PC-9 (cell line): ENCODE results near the gene ZNF524. TPM values are rescaled to one million over a fixed set of nuclear protein-coding genes. Genes with fewer than 3 reads are reported as not detected.

Experiments used
- BruUV-seq: library from RNA; stranded (reverse); fragments of 400-500 nt; replicated peaks from 2 replicates; lab custom pipeline; 2021; lab: Mats Ljungman, UMichigan
- CTCF ChIA-PET: fragments of 300-600 bp; sonication (Branson Sonifier 250); formaldehyde crosslinking; loops from one replicate; lab custom pipeline; 2022; ENCODE audit warnings: antibody characterized with exemption; lab: Charles Lee
- POLR2A ChIA-PET: fragments of 300-600 bp; sonication (Branson Sonifier 250); formaldehyde crosslinking; loops from one replicate; lab custom pipeline; 2022; ENCODE audit warnings: antibody characterized with exemption; ENCODE audit not compliant: unreplicated experiment; lab: Charles Lee
- DNase-seq, 2 experiments: peaks; one replicate each; pipeline versions ENCODE4 v3.0.0 to v3.0.0-alpha.2; 2015 to 2022; ENCODE audit warnings: mixed read lengths in 1 of 2
- H2AFZ ChIP-seq: fragments of 200-600 bp; sonication (generic); 2 replicates; pipeline ENCODE4 v1.8.1; 2017; ENCODE audit warnings: antibody characterized with exemption
- H3F3A ChIP-seq: fragments of 200-600 bp; sonication (generic); 2 replicates; pipeline ENCODE4 v1.8.1; 2017; ENCODE audit warnings: antibody characterized with exemption, mild to moderate bottlenecking, low read depth; ENCODE audit not compliant: insufficient read depth
- H3K27ac ChIP-seq: fragments of 200-600 bp; sonication (generic); 2 replicates; pipeline ENCODE4 v1.6.1; 2016; ENCODE audit warnings: mixed run types
- H3K27me3 ChIP-seq: fragments of 200-600 bp; sonication (generic); 2 replicates; pipeline ENCODE4 v1.6.1; 2016; ENCODE audit warnings: low read depth, mixed run types; ENCODE audit not compliant: insufficient read depth
- H3K36me3 ChIP-seq: fragments of 200-600 bp; sonication (generic); 2 replicates; pipeline ENCODE4 v1.6.1; 2016; ENCODE audit warnings: low read depth, mixed run types
- H3K4me1 ChIP-seq: fragments of 200-600 bp; sonication (generic); replicated peaks from 2 replicates; pipeline ENCODE4 v1.6.1; 2016; ENCODE audit warnings: mixed run types; ENCODE audit not compliant: insufficient read depth
- H3K4me2 ChIP-seq: fragments of 200-600 bp; sonication (generic); 2 replicates; pipeline ENCODE4 v1.6.1; 2017; ENCODE audit warnings: mixed run types
- H3K4me3 ChIP-seq: fragments of 200-600 bp; sonication (generic); 2 replicates; pipeline ENCODE4 v1.6.1; 2016; ENCODE audit warnings: mixed run types
- H3K79me2 ChIP-seq: fragments of 200-600 bp; sonication (generic); 2 replicates; pipeline ENCODE4 v1.6.1; 2017; ENCODE audit warnings: low read depth, mixed run types
- H3K9me2 ChIP-seq: fragments of 200-600 bp; sonication (generic); 2 replicates; pipeline ENCODE4 v1.8.1; 2017; ENCODE audit warnings: mild to moderate bottlenecking; ENCODE audit not compliant: insufficient read depth
- H3K9me3 ChIP-seq: fragments of 200-600 bp; sonication (generic); 2 replicates; pipeline ENCODE4 v1.8.1; 2016; ENCODE audit warnings: low read depth; ENCODE audit not compliant: insufficient read depth
- H4K20me1 ChIP-seq: fragments of 200-600 bp; sonication (generic); 2 replicates; pipeline ENCODE4 v1.8.1; 2017; ENCODE audit not compliant: insufficient read depth
- EZH2 ChIP-seq: fragments of 200-600 bp; sonication (generic); IDR thresholded peaks from 2 replicates; pipeline ENCODE4 v1.8.0; 2017; ENCODE audit warnings: antibody characterized with exemption, low read depth
- intact Hi-C: fragments of 100-400 bp; cut with micrococcal nuclease; formaldehyde crosslinking; loops from one replicate; pipeline ENCODE4 v1.10.0; 2022; ENCODE audit not compliant: unreplicated experiment
- total RNA-seq: library from RNA; stranded (reverse); gene quantifications from 2 replicates; pipeline ENCODE4 v1.2.3, GENCODE V29; 2021
- TF ChIP-seq, protein P1 (sequence below): fragments of 200-600 bp; sonication (generic); conservative IDR thresholded peaks from 2 replicates; pipeline ENCODE4 v1.6.1; 2017; ENCODE audit warnings: mixed run types, antibody characterized with exemption, mild to moderate bottlenecking, moderate library complexity

Gene ZNF524
- total RNA-seq, 1 experiment from 2014 or later = 30.0 TPM

DNA sequence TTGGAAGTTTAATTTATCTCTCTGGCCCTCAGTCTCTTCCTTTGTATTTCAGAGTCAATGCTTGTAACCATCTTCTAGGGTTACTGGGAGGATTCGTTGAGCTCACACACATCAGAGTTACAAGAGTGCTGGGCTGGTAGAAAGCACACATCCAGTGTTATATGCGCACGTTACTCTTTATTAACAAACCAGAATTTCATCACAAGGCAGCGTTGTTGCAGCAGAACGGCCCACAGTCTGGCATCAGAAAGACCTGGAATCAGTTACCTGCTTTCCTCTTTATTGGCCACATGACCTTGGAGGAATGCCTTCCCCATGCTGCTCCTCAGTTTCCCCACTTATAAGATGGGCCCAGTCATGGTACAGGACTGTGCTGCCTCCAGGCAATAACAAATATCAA is 9.2 kb downstream of the ZNF524 start:
- H3K9me3 ChIP-seq = no peaks in the 10 kb centered on the region
- no peak overlapping the region for H2AFZ ChIP-seq
- peaks cover 50% of the 10 kb centered on the region for H4K20me1 ChIP-seq
- intact Hi-C loops = no loop called here
- peaks cover 40% of the 10 kb centered on the region for H3K79me2 ChIP-seq
- H3K4me3 ChIP-seq = no peak overlapping the region
- peak in 1 of 2 experiments; percentile 20 for DNase-seq
- CTCF ChIA-PET = interaction anchor here (0.6 kb wide), 1 partner anchor 15 kb away, joined by 13 read pairs; the partner anchor contains the start of gene ZNF784
- no peaks in the 10 kb centered on the region for H3K27me3 ChIP-seq
- TF ChIP-seq, protein P1, sequence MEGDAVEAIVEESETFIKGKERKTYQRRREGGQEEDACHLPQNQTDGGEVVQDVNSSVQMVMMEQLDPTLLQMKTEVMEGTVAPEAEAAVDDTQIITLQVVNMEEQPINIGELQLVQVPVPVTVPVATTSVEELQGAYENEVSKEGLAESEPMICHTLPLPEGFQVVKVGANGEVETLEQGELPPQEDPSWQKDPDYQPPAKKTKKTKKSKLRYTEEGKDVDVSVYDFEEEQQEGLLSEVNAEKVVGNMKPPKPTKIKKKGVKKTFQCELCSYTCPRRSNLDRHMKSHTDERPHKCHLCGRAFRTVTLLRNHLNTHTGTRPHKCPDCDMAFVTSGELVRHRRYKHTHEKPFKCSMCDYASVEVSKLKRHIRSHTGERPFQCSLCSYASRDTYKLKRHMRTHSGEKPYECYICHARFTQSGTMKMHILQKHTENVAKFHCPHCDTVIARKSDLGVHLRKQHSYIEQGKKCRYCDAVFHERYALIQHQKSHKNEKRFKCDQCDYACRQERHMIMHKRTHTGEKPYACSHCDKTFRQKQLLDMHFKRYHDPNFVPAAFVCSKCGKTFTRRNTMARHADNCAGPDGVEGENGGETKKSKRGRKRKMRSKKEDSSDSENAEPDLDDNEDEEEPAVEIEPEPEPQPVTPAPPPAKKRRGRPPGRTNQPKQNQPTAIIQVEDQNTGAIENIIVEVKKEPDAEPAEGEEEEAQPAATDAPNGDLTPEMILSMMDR = no peak
- TF ChIP-seq EZH2 = no peak
- no peak overlapping the region for H3K27ac ChIP-seq
- H3K4me1 ChIP-seq = peaks cover 10% of the 10 kb centered on the region
- H3K4me2 ChIP-seq = no peak overlapping the region
- H3K9me2 ChIP-seq = no peaks in the 10 kb centered on the region
- BruUV-seq = no TSS peak
- H3K36me3 ChIP-seq = peaks cover 12% of the 10 kb centered on the region; the same call in 1 of the 2 replicates
- POLR2A ChIA-PET = no interaction called here
- peaks cover 36% of the 10 kb centered on the region for H3F3A ChIP-seq

DNA sequence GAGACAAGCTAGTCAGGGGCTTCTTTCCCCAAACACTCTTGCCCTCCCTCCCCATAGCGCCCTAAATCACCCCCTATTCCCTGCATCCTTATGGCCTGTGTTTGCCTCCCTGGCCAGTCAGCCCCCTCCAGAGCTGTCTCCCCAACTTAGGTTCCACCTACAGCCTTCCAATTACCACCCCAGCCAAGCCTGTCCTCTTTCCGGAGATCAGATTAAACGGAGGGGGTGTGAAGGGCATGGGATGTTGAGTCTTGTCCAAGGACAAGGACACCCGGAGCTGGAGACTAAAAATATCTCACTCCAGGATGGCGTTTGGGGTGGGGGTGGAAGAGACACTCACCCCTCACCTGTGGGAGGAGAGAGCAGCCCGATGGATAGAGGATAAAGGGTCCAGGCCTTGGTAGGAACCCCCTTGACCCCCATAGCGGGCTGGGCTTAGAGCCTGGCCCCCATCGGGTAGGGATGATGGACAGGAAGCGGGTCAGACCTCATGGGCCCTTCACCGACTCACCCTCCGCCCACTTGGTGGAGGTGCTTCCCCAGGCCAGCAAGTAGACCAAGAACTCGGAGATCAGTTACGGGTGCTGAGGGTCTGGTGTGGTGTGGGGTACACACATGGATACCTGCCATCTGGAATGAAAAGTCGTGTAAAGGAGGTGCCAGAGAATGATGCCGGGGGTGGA is 11.4 kb downstream of the ZNF524 start:
- TF ChIP-seq, protein P1 = no peak
- no peak for TF ChIP-seq EZH2
- intact Hi-C loops = no loop called here
- Histone ChIP-seq H3K4me2 (no peak overlapping the region), H3K79me2 (peaks cover 34% of the 10 kb centered on the region), H3K9me2 (no peaks in the 10 kb centered on the region), H3K9me3 (no peaks in the 10 kb centered on the region), H3K27me3 (no peaks in the 10 kb centered on the region), H3K4me1 (peaks cover 6% of the 10 kb centered on the region), H3K27ac (no peak overlapping the region), H3F3A (peaks cover 25% of the 10 kb centered on the region; the same call in 1 of the 2 replicates), H3K36me3 (peaks cover 12% of the 10 kb centered on the region; the same call in 1 of the 2 replicates), H2AFZ (no peak overlapping the region), H4K20me1 (peaks cover 49% of the 10 kb centered on the region), H3K4me3 (no peak overlapping the region)
- POLR2A ChIA-PET = no interaction called here
- no TSS peak for BruUV-seq
- DNase-seq = no peak
- CTCF ChIA-PET = interaction anchor here (0.6 kb wide), 1 partner anchor 143 kb away, joined by 3 read pairs; no protein-coding TSS in a partner anchor

DNA sequence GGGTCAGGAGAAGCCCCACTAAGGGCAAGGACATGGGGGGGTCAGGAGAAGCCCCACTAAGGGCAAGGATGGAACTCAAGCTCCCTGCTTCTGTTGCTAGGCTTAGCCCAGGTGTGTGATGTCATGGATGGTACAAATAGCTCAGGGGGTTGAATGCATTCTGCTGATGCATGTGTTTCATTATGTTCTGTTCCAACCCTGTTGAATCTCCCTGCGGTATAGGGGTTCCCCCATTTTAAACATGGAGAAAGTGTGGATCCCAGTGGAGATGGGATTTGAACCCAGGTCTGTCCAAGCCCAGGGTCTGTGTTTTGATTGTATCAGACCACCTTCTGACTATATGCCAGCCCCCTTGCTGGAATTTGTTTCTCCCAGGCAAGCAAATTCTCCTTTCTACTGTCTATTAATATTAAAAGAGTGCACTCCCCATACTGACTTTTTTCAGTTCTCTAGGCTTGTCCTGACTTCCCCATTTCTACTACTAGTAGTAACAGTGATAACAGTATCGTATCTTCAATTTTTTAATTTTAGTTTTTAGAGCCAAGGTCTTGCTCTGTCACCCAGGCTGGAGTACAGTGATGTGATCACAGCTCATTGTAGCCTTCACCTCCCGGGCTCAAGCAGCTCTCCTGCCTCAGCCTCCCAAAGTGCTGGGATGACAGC is 12.0 kb downstream of the ZNF524 start:
- Histone ChIP-seq H3K36me3 (peaks cover 12% of the 10 kb centered on the region; the same call in 1 of the 2 replicates), H3K9me3 (no peaks in the 10 kb centered on the region), H3K27me3 (no peaks in the 10 kb centered on the region), H4K20me1 (peaks cover 43% of the 10 kb centered on the region), H3F3A (peaks cover 25% of the 10 kb centered on the region; the same call in 1 of the 2 replicates), H3K4me1 (no peaks in the 10 kb centered on the region; the same call in 1 of the 2 replicates), H3K4me3 (no peak overlapping the region), H3K79me2 (peaks cover 27% of the 10 kb centered on the region), H3K4me2 (no peak overlapping the region), H3K9me2 (no peaks in the 10 kb centered on the region), H2AFZ (no peak overlapping the region), H3K27ac (no peak overlapping the region)
- BruUV-seq = no TSS peak
- no peak for TF ChIP-seq EZH2
- TF ChIP-seq, protein P1 = no peak
- intact Hi-C loops = no loop called here
- CTCF ChIA-PET = no interaction called here
- DNase-seq = peak in 1 of 2 experiments; percentile 33
- POLR2A ChIA-PET = no interaction called here
